Hepatic stellate cell (primary cell): ENCODE results near the gene NIPAL1.

ENCODE experiments used
- DNase-seq: peaks from one replicate; pipeline ENCODE4 v3.0.0; 2011; ENCODE audit warnings: low spot score

NIPAL1 gene

GRCh38 chr4:48065587-48066052 lies 49.0 kb downstream of the NIPAL1 start:
- DNase-seq, result no peak

- DNase-seq, result no peak
These were observed 51.0 kb downstream of the NIPAL1 start for GRCh38 chr4:48067536-48067935.

GRCh38 chr4:48068182-48068581 lies 51.6 kb downstream of the NIPAL1 start:
- no peak for DNase-seq

- DNase-seq, result no peak
These were observed 52.5 kb downstream of the NIPAL1 start for GRCh38 chr4:48069026-48069425.

GRCh38 chr4:48071191-48071590 lies 54.6 kb downstream of the NIPAL1 start:
- DNase-seq, result no peak

- DNase-seq, result no peak
These were observed 57.1 kb downstream of the NIPAL1 start for GRCh38 chr4:48073567-48074103.

- no peak for DNase-seq
These were observed 58.1 kb downstream of the NIPAL1 start for GRCh38 chr4:48074657-48075056.

- DNase-seq, result no peak
These were observed 61.9 kb downstream of the NIPAL1 start for GRCh38 chr4:48078425-48078824.

GRCh38 chr4:48078862-48079655 lies 62.5 kb downstream of the NIPAL1 start:
- DNase-seq, result no peak

- no peak for DNase-seq
These were observed 63.4 kb downstream of the NIPAL1 start for GRCh38 chr4:48079972-48080391.

GRCh38 chr4:48081196-48081595 lies 64.6 kb downstream of the NIPAL1 start:
- peak; percentile 6 for DNase-seq

- DNase-seq, result no peak
These were observed 66.4 kb downstream of the NIPAL1 start for GRCh38 chr4:48082956-48083355.

GRCh38 chr4:48085821-48086589 lies 69.4 kb downstream of the NIPAL1 start:
- DNase-seq, result no peak
